ENCODE results near the gene RPS6KA6.
"Not testable (repeated sequence)": the region's sequence is repeated elsewhere in the genome, so short reads cannot be mapped to it uniquely, and the experiment has no call there.

RPS6KA6 gene

DNA sequence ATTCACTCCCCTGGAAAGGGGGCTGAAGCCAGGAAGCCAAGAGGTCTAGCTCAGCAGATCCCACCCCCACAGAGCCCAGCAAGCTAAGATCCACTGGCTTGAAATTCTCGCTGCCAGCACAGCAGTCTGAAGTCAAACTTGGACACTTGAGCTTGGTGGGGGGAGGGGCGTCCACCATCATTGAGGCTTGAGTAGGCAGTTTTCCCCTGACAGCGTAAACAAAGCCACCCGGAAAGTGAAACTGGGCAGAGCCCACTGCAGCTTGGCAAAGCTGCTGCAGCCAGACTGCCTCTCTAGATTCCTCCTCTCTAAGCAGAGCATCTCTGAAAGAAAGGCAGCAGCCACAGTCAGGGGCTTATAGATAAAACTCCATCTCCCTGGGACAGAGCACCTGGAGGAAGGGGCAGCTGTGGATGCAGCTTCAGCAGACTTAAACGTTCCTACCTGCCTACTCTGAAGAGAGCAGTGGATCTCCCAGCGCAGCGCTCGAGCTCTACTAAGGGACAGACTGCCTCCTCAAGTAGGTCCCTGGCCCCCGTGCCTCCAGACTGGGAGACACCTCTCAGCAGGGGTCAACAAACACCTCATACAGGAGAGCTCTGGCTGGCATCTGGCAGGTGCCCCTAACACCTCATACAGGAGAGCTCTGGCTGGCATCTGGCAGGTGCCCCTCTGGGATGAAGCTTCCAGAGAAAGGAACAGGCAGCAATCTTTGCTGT, 108.4 kb downstream of the RPS6KA6 start:
- not testable (repeated sequence) for H3K4me3 ChIP-seq (ENCODE audit: low read depth, low read length); H3K9ac ChIP-seq (ENCODE audit: low read depth, low read length)

DNA sequence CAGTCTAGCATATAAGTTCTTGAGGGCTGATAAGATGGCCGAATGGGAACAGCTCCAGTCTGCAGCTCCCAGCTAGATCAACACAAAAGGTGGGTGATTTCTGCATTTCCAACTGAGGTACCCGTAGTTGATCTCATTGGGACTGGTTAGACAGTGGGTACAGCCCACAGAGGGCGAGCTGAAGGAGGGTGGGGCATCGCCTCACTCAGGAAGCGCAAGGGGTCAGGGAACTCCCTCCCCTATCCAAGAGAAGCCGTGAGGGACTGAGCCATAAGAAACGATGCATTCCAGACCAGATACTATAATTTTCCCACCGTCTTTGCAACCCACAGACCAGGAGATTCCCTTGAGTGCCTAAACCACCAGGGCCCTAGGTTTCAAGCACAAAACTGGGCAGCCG, 109.0 kb downstream of the RPS6KA6 start:
- H3K27me3 ChIP-seq (ENCODE audit: control insufficient read depth, insufficient read depth, low read length), result no peaks in the 10 kb centered on the region
- no peaks in the 10 kb centered on the region for H3K36me3 ChIP-seq (ENCODE audit: control insufficient read depth, insufficient read depth, low read length)
- H3K4me3 ChIP-seq (ENCODE audit: low read depth, low read length), result no peak overlapping the region
- peaks cover 3% of the 10 kb centered on the region for H3K9me3 ChIP-seq (ENCODE audit: control insufficient read depth, insufficient read depth, low read length)
- H3K4me1 ChIP-seq (ENCODE audit: control insufficient read depth, insufficient read depth, low read length), result no peaks in the 10 kb centered on the region
- H3K9ac ChIP-seq (ENCODE audit: low read depth, low read length), result no peak overlapping the region

More for the DNA sequence above, 108.4 kb downstream of the RPS6KA6 start:
- H3K36me3 ChIP-seq (ENCODE audit: control insufficient read depth, insufficient read depth, low read length); H3K4me1 ChIP-seq (ENCODE audit: control insufficient read depth, insufficient read depth, low read length); H3K9me3 ChIP-seq (ENCODE audit: control insufficient read depth, insufficient read depth, low read length); H3K27me3 ChIP-seq (ENCODE audit: control insufficient read depth, insufficient read depth, low read length): not testable (repeated sequence)

DNA sequence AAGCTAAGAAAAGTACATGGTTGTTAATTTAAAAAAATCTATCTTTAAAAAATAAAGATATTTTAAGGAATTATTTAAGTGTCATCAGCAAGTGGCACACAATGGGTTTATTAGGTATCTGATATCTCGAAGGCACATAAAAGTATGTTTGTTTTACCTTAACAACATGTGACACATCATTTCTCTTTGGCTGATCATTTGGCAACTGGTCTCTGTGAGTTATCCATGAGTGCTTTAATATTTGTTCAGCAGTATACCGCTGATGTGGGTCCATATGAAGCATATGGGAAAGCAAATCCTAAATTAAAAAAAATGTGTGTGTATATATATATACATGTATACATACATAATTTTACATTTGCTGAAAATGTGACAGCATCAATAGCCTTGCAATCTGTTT, 123.2 kb downstream of the RPS6KA6 start:
- H3K4me1 ChIP-seq (ENCODE audit: control insufficient read depth, insufficient read depth, low read length), result no peaks in the 10 kb centered on the region
- H3K9me3 ChIP-seq (ENCODE audit: control insufficient read depth, insufficient read depth, low read length), result no peaks in the 10 kb centered on the region
- no peaks in the 10 kb centered on the region for H3K27me3 ChIP-seq (ENCODE audit: control insufficient read depth, insufficient read depth, low read length)
- H3K9ac ChIP-seq (ENCODE audit: low read depth, low read length), result no peak overlapping the region
- no peaks in the 10 kb centered on the region for H3K36me3 ChIP-seq (ENCODE audit: control insufficient read depth, insufficient read depth, low read length)
- no peak overlapping the region for H3K4me3 ChIP-seq (ENCODE audit: low read depth, low read length)

DNA sequence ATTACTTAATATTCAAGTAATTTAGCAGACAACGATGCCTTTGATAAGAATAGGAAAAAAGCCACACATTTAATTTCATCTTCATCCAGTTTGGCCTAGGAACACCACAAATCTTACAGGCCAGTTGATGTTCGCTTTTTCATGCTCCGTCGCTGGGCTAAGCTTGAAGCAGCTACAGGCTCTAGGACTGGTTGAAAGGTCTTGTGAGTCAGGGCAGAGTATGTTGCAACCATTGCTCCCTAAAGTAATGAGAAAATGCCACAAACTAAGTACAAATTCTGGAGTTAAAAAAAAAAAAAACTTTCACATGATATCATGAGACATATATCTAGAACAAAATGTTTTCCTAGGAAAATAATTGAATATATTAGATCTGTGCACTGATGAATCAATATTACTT, 123.8 kb downstream of the RPS6KA6 start:
- Histone ChIP-seq H3K4me1 (ENCODE audit: control insufficient read depth, insufficient read depth, low read length) (no peaks in the 10 kb centered on the region), H3K36me3 (ENCODE audit: control insufficient read depth, insufficient read depth, low read length) (no peaks in the 10 kb centered on the region), H3K27me3 (ENCODE audit: control insufficient read depth, insufficient read depth, low read length) (no peaks in the 10 kb centered on the region), H3K9ac (ENCODE audit: low read depth, low read length) (no peak overlapping the region), H3K9me3 (ENCODE audit: control insufficient read depth, insufficient read depth, low read length) (no peaks in the 10 kb centered on the region), H3K4me3 (ENCODE audit: low read depth, low read length) (no peak overlapping the region)

DNA sequence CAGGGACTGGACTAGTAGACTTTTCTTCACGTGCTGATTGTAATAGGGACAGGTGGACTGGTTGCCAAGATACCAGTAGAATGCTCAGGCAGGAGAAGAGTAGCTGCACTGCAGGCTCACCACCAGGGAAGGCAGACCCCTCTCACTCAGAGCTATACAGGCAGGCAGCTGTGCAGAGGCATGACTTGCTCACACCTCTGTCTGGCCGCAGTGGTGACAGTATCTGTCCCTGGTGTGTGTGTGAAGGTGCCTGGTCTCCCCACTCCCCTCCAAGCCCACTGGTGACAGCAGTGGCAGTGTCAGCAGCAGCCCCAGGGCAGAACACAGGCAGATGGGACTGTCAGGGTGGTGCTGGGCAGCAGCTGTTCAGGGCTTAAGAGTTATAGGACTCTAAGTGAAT, 140.7 kb downstream of the RPS6KA6 start:
- no peak overlapping the region for H3K9ac ChIP-seq (ENCODE audit: low read depth, low read length)
- H3K36me3 ChIP-seq (ENCODE audit: control insufficient read depth, insufficient read depth, low read length), result no peaks in the 10 kb centered on the region
- H3K27me3 ChIP-seq (ENCODE audit: control insufficient read depth, insufficient read depth, low read length), result no peaks in the 10 kb centered on the region
- no peak overlapping the region for H3K4me3 ChIP-seq (ENCODE audit: low read depth, low read length)
- peaks cover 2% of the 10 kb centered on the region for H3K4me1 ChIP-seq (ENCODE audit: control insufficient read depth, insufficient read depth, low read length)
- H3K9me3 ChIP-seq (ENCODE audit: control insufficient read depth, insufficient read depth, low read length), result no peaks in the 10 kb centered on the region

DNA sequence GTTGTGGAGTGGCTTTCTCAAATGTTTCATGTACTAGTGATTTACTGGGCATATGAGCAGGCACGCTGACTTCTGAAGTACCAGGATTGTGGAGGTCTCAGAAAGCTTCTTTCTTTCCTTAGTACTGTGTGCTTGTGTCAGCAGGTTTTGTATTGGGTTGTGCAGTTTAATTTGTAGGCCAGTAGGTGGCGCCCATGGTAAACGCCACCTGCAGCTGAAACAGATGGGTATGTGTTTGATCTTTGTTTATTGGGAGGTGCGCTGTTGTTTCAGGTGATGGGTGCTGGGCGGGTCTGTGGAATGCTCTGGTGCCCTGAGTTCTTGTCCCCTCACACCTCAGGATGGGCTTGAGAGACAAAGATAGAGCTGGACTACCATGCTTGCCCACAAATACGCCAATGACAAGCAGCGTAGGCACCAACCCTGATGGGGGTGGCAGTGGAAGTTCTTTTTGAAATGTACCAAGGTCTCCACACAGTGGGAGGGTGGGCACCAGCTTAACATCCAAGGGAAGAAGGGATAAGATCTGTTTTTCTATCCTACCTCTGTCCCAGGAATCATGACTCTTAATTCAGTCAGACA, 141.5 kb downstream of the RPS6KA6 start:
- H3K4me1 ChIP-seq (ENCODE audit: control insufficient read depth, insufficient read depth, low read length), result peaks cover 2% of the 10 kb centered on the region
- no peaks in the 10 kb centered on the region for H3K9me3 ChIP-seq (ENCODE audit: control insufficient read depth, insufficient read depth, low read length)
- no peak overlapping the region for H3K9ac ChIP-seq (ENCODE audit: low read depth, low read length)
- no peak overlapping the region for H3K4me3 ChIP-seq (ENCODE audit: low read depth, low read length)
- H3K27me3 ChIP-seq (ENCODE audit: control insufficient read depth, insufficient read depth, low read length), result no peaks in the 10 kb centered on the region
- H3K36me3 ChIP-seq (ENCODE audit: control insufficient read depth, insufficient read depth, low read length), result no peaks in the 10 kb centered on the region

DNA sequence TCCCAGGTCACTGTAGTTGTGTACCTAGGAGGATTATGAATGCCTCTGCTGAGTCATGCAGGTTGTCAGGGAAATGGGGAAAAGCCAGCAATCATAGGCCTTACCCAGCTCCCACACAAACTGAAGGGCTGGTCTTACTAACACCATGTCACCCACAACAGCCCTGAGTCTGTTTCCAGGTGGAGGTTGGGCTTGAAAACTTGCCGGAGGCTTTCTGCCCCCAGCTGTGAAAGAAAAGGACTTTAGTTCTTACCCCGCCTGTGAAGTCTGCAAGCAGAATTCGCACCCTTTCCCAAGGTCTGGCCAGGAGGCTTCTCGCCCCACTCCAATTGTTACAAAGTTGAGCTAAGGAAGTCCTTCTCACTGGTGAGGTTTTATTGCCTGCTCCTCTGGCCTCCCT, 143.9 kb downstream of the RPS6KA6 start:
- peaks cover 6% of the 10 kb centered on the region for H3K9me3 ChIP-seq (ENCODE audit: control insufficient read depth, insufficient read depth, low read length)
- no peak overlapping the region for H3K4me3 ChIP-seq (ENCODE audit: low read depth, low read length)
- no peak overlapping the region for H3K9ac ChIP-seq (ENCODE audit: low read depth, low read length)
- no peaks in the 10 kb centered on the region for H3K36me3 ChIP-seq (ENCODE audit: control insufficient read depth, insufficient read depth, low read length)
- H3K4me1 ChIP-seq (ENCODE audit: control insufficient read depth, insufficient read depth, low read length), result peaks cover 2% of the 10 kb centered on the region
- H3K27me3 ChIP-seq (ENCODE audit: control insufficient read depth, insufficient read depth, low read length), result no peaks in the 10 kb centered on the region

Measured in iPS-15b (cell line).